Measurements from ENCODE around the gene SRPX.

SRPX gene

GRCh38 chrX:38211891-38212635, 8.6 kb downstream of the SRPX start:
- TF ChIP-seq CTCF (conservative IDR thresholded peaks at IDR 0.05; ENCODE audit: low read length): no peak
- DNase-seq (ENCODE audit: low read depth): peak; percentile 23
- H3K4me3 ChIP-seq (ENCODE audit: low read length): no peak overlapping the region

GRCh38 chrX:38206542-38206941, 14.1 kb downstream of the SRPX start:
- peak; percentile 31 for DNase-seq (ENCODE audit: low read depth)
- no peak overlapping the region; the same call in 1 of the 2 replicates for H3K4me3 ChIP-seq (ENCODE audit: low read length)
- no peak for TF ChIP-seq CTCF (conservative IDR thresholded peaks at IDR 0.05; ENCODE audit: low read length)

GRCh38 chrX:38206036-38206435, 14.6 kb downstream of the SRPX start:
- peak; percentile 6; the same call in 1 of the 2 replicates for TF ChIP-seq CTCF (conservative IDR thresholded peaks at IDR 0.05; ENCODE audit: low read length)
- peak; percentile 63 for DNase-seq (ENCODE audit: low read depth)
- H3K4me3 ChIP-seq (ENCODE audit: low read length): no peak overlapping the region

GRCh38 chrX:38205039-38205438, 15.6 kb downstream of the SRPX start:
- no peak for TF ChIP-seq CTCF (conservative IDR thresholded peaks at IDR 0.05; ENCODE audit: low read length)
- DNase-seq (ENCODE audit: low read depth): no peak
- H3K4me3 ChIP-seq (ENCODE audit: low read length): no peak overlapping the region

- no peak overlapping the region for H3K4me3 ChIP-seq (ENCODE audit: low read length)
- peak; percentile 22 for DNase-seq (ENCODE audit: low read depth)
- peak; percentile 50 for TF ChIP-seq CTCF (conservative IDR thresholded peaks at IDR 0.05; ENCODE audit: low read length)
Measured at GRCh38 chrX:38192007-38192810, 28.5 kb downstream of the SRPX start.

GRCh38 chrX:38189431-38190250, 31.0 kb downstream of the SRPX start:
- no peak for DNase-seq (ENCODE audit: low read depth)
- no peak for TF ChIP-seq CTCF (conservative IDR thresholded peaks at IDR 0.05; ENCODE audit: low read length)
- no peak overlapping the region for H3K4me3 ChIP-seq (ENCODE audit: low read length)

All from AG10803 (cell line).